Stimulated activated CD4-positive, alpha-beta T cell treated with anti-CD3 and anti-CD28 coated beads, Interleukin-2, amount 100 ng/mL, for 4 hours (primary cell): ENCODE measurements around the gene TNRC6A.
"Not testable (repeated sequence)": the region's sequence is repeated elsewhere in the genome, so short reads cannot be mapped to it uniquely, and the experiment has no call there.

Experiments
- DNase-seq: peaks from one replicate; pipeline ENCODE4 v3.0.0-alpha.2; 2020; ENCODE audit warnings: low read depth

Gene TNRC6A

GRCh38 chr16:24729243-24729950, at the start of gene TNRC6A:
Gene TNRC6A (plus strand): TSS chr16:24729651. CDS start chr16:24729842, 191 bp downstream.
- peak; percentile 57 for DNase-seq

GRCh38 chr16:24681793-24682192, 47.7 kb upstream of the TNRC6A start:
- no peak for DNase-seq

- no peak for DNase-seq
These were observed 46.2 kb upstream of the TNRC6A start for GRCh38 chr16:24683250-24683649.

GRCh38 chr16:24683847-24684493, 45.5 kb upstream of the TNRC6A start:
- no peak for DNase-seq

- DNase-seq, result no peak
These were observed 43.7 kb upstream of the TNRC6A start for GRCh38 chr16:24685539-24686432.

- DNase-seq, result no peak
These were observed 42.8 kb upstream of the TNRC6A start for GRCh38 chr16:24686678-24687077.

GRCh38 chr16:24688359-24688758, 41.1 kb upstream of the TNRC6A start:
- no peak for DNase-seq

- no peak for DNase-seq
These were observed 40.3 kb upstream of the TNRC6A start for GRCh38 chr16:24689128-24689527.

- no peak for DNase-seq
These were observed 36.6 kb upstream of the TNRC6A start for GRCh38 chr16:24692854-24693253.

GRCh38 chr16:24694931-24695330, 34.5 kb upstream of the TNRC6A start:
- DNase-seq, result no peak

GRCh38 chr16:24696699-24697098, 32.8 kb upstream of the TNRC6A start:
- no peak for DNase-seq

GRCh38 chr16:24698308-24698707, 31.1 kb upstream of the TNRC6A start:
- DNase-seq, result no peak

- no peak for DNase-seq
These were observed 30.2 kb upstream of the TNRC6A start for GRCh38 chr16:24699151-24699723.

- no peak for DNase-seq
These were observed 28.7 kb upstream of the TNRC6A start for GRCh38 chr16:24700549-24701392.

- DNase-seq, result no peak
These were observed 27.9 kb upstream of the TNRC6A start for GRCh38 chr16:24701521-24701951.

GRCh38 chr16:24707760-24708159, 21.7 kb upstream of the TNRC6A start:
- DNase-seq, result not testable (repeated sequence)

GRCh38 chr16:24713379-24713778, 16.1 kb upstream of the TNRC6A start:
- no peak for DNase-seq

- no peak for DNase-seq
These were observed 12.0 kb upstream of the TNRC6A start for GRCh38 chr16:24717411-24717810.

GRCh38 chr16:24718967-24719521, 10.4 kb upstream of the TNRC6A start:
- DNase-seq, result no peak

GRCh38 chr16:24721830-24722238, 7.6 kb upstream of the TNRC6A start:
- peak; percentile 31 for DNase-seq

GRCh38 chr16:24723663-24724062, 5.8 kb upstream of the TNRC6A start:
- no peak for DNase-seq
